ENCODE results near the gene SEC22A.
A peak's percentile ranks its signal among the peaks of the same experiment; 100 is the strongest.

Gene SEC22A

GRCh38 chr3:123188058-123188457, 13.7 kb upstream of the SEC22A start:
- Histone ChIP-seq H3K27me3 (replicated peaks) (no peaks in the 10 kb centered on the region), H3K4me3 (ENCODE audit: low read depth, low read length) (no peak overlapping the region), H3K36me3 (replicated peaks) (no peaks in the 10 kb centered on the region), H3K27ac (no peak overlapping the region)
- in situ Hi-C loops (cut with HindIII; ENCODE audit: low pct_ligation_motif_present, low sequenced_read_pairs) = no loop called here
- no peak for TF ChIP-seq CTCF (IDR thresholded peaks at IDR 0.05; ENCODE audit: low read depth, low read length, missing control alignments)
- DNase-seq = no peak

DNA sequence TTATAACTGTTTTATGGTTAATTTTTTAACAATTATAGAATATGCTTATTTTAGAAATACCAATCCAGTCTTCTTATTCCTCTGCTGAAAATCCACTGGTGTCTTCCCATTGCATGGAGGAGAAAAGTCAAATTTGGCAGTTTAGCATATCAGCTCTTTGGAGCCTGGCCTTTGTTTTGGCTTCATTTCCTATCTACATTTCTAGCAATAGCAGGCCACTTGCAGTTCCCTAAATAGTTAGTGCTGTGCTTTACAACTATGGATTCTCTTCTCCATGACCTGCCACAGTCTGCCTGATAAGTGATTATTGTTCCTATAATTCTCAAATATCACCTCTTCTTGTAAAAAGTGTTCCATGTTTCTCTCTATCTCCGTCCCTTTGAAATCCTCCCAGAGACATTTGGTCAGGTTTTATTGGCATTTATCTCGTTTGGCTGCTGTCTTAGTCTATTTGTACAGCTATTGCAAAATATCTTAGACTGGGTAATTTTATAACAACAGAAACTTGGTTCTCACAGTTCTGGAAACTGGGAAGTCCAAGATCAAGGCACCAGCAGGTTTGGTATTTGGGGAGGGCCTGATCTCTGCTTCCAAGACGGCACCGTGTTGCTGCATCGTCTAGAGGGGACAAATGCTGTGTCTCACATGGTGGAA, 8.2 kb upstream of the SEC22A start:
- H3K36me3 ChIP-seq (replicated peaks) = no peaks in the 10 kb centered on the region
- H3K27ac ChIP-seq = no peak overlapping the region
- in situ Hi-C loops (cut with HindIII; ENCODE audit: low pct_ligation_motif_present, low sequenced_read_pairs) = no loop called here
- TF ChIP-seq CTCF (IDR thresholded peaks at IDR 0.05; ENCODE audit: low read depth, low read length, missing control alignments) = no peak
- no peak for DNase-seq
- no peak overlapping the region for H3K4me3 ChIP-seq (ENCODE audit: low read depth, low read length)
- H3K27me3 ChIP-seq (replicated peaks) = no peaks in the 10 kb centered on the region

- Histone ChIP-seq H3K4me3 (ENCODE audit: low read depth, low read length) (no peak overlapping the region), H3K27ac (no peak overlapping the region), H3K36me3 (replicated peaks) (no peaks in the 10 kb centered on the region), H3K27me3 (replicated peaks) (no peaks in the 10 kb centered on the region)
- peak; percentile 17 for DNase-seq
- in situ Hi-C loops (cut with HindIII; ENCODE audit: low pct_ligation_motif_present, low sequenced_read_pairs) = no loop called here
- TF ChIP-seq CTCF (IDR thresholded peaks at IDR 0.05; ENCODE audit: low read depth, low read length, missing control alignments) = peak; percentile 79
Observed at GRCh38 chr3:123194552-123194951, 7.2 kb upstream of the SEC22A start.

DNA sequence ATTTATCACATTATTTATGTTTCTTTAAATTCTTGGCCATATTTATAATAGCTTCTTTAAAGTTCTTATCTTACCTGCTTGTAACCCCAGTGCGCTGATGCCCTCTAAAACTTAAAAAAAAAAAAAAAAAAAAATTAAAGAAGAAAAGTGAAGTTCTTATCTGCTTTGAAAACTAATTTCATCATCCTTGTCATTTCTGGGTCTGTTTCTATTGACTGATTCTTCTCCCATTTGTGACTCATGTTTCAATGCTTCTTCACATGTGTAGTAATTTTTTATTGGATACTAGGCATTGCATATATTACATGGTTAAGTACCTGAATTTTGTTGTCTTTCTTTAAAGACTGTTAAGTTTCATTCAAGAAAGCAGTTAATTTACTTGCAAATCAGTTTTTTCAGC, 3.4 kb upstream of the SEC22A start:
- no peak overlapping the region for H3K27ac ChIP-seq
- no peaks in the 10 kb centered on the region for H3K36me3 ChIP-seq (replicated peaks)
- DNase-seq = no peak
- in situ Hi-C loops (cut with HindIII; ENCODE audit: low pct_ligation_motif_present, low sequenced_read_pairs) = no loop called here
- no peaks in the 10 kb centered on the region for H3K27me3 ChIP-seq (replicated peaks)
- TF ChIP-seq CTCF (IDR thresholded peaks at IDR 0.05; ENCODE audit: low read depth, low read length, missing control alignments) = no peak
- no peak overlapping the region for H3K4me3 ChIP-seq (ENCODE audit: low read depth, low read length)

DNA sequence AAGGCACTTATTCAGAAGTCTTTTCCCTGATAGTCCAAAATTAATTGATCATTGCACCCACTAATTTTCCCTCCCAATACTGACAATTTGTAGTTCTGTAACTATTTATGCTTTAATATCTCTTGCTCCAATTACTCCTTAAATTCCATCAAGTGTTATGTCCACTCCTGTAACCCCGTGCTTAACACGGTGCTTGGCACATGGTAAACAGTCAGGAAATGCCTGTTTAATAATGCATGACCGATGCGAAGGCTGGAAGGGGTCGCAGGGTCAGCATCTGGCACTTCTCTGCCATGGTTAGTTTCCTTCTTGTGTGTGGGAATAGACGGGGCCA, 553 bp upstream of the SEC22A start:
- no peaks in the 10 kb centered on the region for H3K36me3 ChIP-seq (replicated peaks)
- no peak for TF ChIP-seq CTCF (IDR thresholded peaks at IDR 0.05; ENCODE audit: low read depth, low read length, missing control alignments)
- H3K27me3 ChIP-seq (replicated peaks) = no peaks in the 10 kb centered on the region
- DNase-seq = no peak
- peak overlapping the region; percentile 93 for H3K4me3 ChIP-seq (ENCODE audit: low read depth, low read length)
- in situ Hi-C loops (cut with HindIII; ENCODE audit: low pct_ligation_motif_present, low sequenced_read_pairs) = no loop called here
- peak overlapping the region; percentile 82 for H3K27ac ChIP-seq

DNA sequence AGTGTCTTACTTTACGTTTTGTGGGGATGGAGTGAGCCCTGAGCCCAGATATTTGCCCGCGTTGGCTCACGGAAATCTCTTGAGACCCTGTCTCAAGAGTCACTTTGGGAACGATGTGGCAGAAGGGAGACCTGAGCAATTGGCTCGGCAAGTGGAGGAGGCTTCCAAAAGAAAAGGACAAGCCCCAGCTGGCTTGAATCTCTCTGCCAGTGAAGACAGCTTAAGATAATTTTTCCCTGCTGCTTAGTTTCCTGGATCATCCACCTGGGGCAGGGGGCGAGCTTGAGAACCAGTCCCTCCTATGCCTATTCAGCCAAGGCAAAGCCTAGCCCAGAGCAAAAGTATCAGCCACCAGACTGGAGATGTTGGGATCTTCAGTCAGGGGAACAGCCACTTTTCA, 708 bp downstream of the SEC22A start:
- peak overlapping the region; percentile 93 for H3K4me3 ChIP-seq (ENCODE audit: low read depth, low read length)
- no peaks in the 10 kb centered on the region for H3K36me3 ChIP-seq (replicated peaks)
- peak overlapping the region; percentile 82 for H3K27ac ChIP-seq
- peak; percentile 10 for DNase-seq
- no peaks in the 10 kb centered on the region for H3K27me3 ChIP-seq (replicated peaks)
- no peak for TF ChIP-seq CTCF (IDR thresholded peaks at IDR 0.05; ENCODE audit: low read depth, low read length, missing control alignments)
- in situ Hi-C loops (cut with HindIII; ENCODE audit: low pct_ligation_motif_present, low sequenced_read_pairs) = no loop called here

Data from brain microvascular endothelial cell (primary cell).